CD4-positive, alpha-beta T cell treated with Interleukin-17A for 1 hour (primary cell): Measurements from ENCODE around the gene EFNA3.

ENCODE experiments used
- DNase-seq: peaks from one replicate; pipeline ENCODE4 v3.0.0-alpha.2; 2020

EFNA3 gene

DNA sequence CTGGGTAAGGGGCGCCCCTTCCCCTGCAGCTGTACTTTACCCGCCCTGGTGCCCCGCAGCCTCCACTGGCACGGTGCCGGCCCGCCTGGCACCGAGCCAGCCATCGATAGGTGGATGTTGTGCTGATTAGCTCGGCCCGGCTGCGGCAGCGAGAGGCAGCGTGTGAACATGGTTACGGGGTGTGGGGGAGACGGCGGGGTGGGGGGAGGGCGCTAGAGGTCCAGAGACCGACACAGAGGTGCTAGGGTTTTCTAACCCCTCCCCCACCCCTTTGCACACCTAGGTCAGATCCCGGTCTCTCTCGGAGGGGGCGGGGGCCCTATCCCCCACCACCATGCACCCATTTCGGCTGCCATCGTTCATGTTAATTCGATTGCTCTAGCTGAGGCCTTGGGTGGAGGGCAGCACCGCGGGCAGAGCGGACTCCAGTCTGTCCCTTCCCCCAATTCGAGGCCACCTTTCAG, 8.4 kb upstream of the EFNA3 start:
- no peak for DNase-seq

DNA sequence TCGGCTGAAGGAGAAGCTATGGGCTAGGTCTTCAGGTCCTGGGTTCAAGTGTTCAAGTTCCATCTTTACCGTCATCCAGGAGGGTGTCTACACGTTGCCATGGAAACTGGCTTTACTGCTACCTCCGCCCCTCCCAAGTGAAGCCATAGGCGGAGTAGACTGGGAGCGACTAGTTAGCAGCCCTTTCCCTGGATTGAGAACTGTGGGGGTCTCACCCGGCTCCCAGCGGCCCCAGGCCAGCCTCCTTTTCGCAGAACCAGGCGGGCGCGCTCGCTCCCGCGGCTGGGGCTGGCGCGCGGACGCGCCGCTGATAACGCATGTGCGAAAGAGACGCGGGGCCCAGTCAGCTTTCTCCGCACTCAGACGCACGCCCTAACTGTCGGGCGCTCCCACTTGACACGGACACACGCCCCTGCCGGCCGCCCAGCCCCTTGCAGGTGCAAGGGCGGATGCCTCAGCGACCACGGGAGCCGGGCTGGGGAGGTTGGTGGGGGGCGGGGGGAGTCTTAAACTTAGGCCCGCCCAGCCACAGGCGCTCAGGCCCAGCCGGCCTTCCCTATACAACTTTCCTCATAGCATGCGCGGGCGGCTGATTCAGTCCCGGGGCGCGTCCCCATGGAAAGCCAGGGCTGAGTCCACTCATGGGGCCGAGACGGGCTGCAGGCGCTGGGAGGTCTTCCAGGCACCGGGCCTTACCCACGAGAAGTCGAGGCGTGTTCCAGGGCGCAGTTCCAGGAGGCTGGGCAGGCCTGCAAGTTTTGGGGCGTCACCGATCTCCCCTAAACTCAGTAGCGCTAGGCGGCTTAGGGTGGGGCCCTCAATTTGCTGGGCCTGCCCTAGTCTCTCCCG, 7.7 kb upstream of the EFNA3 start:
- peak; percentile 83 for DNase-seq

DNA sequence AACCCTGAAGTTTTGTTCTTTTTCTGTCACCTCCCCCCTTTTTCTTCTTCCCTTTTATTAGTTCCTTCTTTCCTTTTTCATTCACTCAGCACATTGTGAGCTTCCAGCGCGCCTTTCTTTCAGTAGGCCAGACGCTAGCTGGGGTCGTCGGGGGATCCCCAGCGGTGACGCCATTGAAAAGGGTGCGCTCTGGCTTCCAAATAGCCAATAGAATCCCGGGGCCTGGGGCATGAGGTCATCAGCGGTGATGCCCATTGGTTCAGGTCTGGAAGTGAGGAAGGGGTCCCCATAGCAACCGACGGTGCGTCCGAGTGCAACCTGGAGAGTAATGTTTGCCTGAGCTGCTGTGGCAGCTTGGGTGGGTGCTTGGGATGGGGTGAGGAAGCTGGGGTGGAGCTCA, 6.9 kb upstream of the EFNA3 start:
- DNase-seq, result no peak

DNA sequence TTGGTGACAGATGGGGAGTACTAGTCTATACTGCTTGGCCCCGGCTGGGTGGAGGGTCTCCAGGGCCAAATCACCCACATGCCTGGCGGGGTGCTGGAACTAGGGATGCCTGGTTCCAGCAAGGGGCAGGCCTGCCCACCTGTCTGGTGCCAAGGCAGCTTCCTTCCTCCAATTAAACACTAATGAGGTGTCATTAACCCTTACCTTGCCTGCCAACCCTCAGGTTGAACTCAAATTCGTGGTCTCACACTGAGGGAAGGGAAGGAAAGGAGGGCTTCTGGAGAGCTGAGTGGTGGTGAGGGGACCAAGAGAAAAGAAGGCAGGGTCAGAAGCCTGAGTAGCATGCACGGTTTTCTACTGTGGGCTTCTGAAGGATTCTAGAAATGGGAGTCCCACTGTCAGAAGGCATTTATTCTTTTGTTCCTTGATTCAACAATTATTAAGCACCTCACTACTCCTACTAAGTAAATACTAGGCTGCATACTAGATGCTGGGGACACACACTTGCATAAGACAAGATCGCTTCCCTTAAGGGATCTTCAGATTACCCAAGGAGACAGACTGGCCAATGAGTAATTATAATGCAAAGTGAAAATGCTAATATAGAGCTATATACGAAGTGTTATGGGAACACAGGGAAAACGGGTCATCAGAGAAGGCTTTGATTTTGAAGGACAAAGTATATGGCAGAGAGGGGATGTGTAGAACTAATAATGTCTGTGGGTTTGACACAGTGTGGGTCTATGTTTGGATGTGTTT, 5.9 kb upstream of the EFNA3 start:
- DNase-seq, result no peak

DNA sequence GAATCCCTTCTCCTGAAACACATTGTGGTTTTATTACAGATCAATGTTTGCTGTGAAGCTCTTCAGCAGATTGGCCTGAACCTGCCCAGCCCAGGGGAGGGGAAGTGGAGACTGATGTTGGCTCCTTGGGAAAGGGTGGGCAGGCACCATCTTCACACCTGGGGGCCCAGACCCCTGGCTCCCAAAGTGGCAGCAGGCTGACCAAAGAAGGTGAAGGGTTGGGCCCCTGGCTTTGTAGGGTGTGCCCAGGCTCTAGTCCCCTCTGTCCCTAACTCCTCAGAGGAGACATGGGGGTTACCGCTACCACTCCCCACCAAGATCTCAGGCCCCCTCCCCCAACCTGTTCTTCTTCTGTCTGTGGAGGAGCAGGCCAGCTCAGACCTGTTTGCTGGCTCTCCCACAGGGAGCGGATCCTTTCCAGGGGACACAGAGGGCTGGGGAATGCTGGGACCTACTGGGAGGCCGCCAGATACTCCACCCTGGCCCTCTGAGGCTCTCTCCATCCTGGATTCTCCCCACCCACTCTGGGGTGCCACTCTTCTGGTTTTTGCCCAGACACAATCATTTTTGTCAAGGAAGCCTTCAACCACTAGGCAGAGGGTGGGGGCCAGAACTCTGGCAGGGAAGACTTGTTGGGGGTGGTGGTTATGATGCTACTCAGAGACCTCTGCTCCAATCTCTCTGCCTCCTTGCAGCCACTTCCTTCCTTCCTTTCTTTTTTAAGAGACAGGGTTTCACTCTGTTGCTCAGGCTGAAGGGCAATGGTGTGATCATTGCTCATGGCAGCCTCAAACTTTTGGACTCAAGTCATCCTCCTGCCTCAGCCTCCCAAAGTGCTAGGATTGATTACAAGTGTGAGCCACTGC, 5.0 kb upstream of the EFNA3 start:
- no peak for DNase-seq

DNA sequence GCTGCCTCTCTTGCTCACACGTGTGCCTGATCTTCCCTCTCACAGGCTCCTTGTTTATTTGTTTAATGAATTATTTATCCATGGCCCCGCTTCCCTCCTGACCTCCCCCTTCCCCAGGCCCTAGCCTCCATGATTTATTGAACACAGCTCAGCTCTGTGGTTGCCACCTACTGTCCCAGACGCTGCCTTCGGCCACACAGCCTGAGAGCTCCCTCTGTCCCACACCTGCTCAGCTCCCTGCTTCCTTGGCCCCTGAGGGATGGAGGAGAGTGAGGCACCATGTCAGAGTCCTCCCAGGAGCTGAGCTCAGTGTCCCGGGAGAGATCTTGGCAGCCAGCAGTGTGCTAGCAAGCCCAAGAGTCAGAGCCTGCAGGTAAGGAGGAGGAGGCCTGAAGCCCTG, 3.1 kb upstream of the EFNA3 start:
- DNase-seq, result no peak

DNA sequence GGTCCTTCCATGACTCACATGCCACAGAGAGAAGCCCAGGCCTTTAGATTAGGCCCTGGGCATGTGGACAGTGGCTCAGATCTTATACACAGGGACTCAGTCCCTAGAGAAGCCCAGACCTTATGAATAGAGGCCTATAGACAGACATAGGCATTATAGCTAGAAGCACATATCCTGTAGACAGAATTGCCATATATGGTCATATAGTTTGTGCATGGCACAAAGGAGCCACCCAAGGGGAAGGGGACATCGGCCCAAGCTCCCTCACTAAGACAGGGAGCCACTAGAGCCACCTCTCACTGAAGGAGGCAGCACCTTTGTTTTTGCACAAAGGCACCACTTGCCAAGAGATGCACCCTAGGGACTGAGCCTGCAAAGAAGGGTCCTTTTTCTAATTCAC, 2.3 kb upstream of the EFNA3 start:
- no peak for DNase-seq

DNA sequence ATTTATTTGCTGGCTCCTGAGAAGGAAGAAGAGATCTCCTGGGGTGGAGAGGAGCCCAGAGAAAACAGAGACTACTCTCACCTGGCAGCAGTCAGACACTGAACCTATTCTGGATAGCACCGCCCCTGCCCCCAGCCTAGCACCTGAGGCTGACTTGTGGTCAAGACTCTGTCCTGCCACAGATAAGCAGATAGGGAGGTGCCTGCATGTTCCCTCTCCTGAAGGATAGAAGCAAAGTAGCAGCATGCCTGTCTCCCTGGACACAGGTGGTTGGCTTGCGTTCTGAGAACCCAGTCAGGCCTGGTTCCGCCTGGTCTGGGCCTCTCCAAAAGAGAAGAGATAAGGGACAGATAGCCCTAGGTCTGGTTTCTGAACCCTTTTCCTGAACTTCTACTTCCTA, 1.3 kb upstream of the EFNA3 start:
- DNase-seq, result no peak

DNA sequence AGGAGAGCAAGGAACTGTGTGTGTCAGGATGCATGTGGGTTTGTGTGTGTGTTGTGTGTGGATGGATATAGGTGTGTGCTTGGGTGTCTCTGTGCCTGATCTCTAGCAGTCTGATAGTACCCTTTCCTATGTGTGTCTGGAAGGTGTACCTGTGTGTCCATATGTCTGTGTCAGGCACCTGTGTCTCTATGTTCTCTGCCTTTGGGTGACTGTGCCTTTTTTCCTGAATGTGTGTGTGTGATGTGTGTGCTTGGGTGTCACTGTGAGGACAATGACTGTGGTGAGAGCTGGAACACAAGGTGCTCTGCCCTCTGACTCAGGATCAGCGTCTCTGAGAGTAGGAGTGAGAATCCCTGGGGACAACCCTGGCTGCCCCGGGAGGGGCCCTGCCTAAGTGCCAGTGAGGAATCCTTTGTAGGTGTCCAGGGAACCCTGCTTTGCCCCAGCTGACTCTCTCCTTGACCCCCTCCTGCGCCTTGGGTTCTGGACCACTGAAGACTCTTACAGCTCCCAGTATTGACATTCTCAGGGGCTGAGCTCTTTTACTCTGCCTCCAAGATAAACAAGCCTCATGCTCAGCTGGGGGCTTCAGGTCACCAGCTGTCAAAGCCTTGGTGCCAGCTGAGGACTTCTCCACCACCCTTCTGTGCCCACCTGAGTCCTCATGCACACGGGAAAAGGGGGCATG, 735 bp upstream of the EFNA3 start:
- no peak for DNase-seq

DNA sequence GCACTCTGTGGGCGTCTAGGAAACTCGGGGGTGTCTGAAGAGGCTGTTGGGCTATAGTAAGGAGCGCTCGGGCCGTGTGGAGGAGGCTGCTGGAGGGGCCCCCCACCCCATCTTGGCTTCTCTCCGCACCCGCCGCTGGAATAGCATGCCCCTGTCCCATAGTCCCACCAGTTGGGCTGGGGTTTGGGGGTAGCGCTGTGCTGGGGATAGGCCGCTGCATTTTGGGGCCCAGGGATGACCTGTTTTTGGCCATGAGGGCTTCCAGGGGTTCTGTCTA, 511 bp downstream of the EFNA3 start:
- no peak for DNase-seq

DNA sequence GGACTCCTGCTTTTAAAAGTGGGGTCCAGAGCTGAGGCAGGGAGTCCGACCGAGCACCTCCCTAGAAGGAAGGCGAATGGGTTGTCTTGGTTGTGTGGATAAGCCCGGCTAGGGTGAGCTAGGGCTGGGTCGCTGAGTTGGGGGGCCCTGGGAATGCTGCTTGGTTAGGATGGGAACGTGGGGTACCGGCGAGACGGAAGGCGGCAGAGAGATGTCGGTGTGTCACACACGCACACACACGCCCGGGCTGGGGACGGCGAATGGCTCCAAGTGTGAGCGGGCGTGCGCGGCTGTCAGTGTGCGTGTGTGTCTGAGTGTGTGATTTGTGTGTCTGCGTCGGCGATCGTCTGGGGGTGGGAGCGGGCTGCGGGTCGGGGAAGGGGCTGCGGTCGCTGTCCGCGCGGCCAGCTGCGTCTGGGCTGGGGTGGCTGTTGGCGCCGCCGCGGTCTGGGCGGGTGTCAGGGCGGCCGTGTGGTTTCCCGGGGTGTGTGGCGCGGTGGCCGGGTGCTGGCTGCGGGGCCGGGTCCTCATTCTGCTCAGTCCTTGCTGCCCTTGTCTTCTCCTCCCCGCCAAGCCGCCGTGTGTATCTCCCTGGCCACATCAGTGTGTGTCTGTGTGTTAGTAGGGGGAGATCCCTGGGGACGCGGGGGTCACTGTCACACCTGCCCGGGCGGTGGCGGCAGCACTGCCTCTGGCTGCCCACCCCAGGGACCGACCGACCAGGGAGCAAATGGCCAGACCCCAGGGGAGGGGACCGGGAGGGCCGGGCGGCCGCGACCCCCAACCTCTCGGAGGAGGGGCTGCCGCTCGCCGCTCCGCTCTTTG, 1.1 kb downstream of the EFNA3 start:
- peak; percentile 31 for DNase-seq

DNA sequence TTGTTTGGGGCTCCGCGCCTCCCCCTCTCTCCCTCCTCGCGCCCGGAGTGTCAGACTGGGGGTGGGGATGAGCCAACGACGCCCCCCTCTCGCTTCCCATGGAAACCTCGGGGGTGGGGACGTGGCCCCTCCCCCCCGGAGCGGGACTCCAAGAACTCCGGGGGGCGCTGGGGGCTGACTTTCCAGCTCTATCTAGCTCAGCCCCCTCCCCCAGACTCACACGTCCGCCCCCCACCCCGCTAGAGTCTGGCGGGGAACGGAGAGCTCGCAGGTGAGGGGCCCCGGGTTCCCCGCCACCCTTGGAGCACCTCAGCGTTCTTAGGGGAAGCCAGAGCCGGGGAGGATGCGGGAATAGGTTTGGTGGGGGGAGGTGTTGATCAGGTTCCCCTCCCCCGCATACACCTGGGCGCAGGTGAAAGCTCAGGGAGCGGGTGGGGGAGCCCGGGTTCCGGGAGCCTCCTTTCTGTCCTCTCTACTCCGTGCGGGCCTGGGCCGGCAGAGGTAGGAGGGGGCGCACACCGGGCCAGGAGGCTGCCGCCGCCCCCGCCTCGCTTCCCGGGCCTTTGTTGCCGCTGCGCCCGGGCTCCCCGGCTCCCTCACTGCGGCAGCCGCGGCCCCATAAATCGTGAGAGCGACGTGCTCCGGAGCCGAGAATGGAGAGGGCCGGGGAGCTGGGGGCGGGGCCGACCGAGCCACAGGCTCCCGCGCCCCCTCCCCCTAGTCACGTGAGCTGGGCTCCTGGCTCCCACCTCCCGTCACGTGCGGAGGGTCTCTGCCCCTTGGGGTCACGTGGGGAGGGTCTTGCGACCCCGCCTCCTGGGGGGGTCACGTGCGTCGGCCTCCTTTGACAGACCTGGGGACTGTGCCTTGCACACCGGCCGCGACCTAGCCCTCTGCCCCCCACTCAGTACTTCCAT, 1.9 kb downstream of the EFNA3 start:
- peak; percentile 44 for DNase-seq

DNA sequence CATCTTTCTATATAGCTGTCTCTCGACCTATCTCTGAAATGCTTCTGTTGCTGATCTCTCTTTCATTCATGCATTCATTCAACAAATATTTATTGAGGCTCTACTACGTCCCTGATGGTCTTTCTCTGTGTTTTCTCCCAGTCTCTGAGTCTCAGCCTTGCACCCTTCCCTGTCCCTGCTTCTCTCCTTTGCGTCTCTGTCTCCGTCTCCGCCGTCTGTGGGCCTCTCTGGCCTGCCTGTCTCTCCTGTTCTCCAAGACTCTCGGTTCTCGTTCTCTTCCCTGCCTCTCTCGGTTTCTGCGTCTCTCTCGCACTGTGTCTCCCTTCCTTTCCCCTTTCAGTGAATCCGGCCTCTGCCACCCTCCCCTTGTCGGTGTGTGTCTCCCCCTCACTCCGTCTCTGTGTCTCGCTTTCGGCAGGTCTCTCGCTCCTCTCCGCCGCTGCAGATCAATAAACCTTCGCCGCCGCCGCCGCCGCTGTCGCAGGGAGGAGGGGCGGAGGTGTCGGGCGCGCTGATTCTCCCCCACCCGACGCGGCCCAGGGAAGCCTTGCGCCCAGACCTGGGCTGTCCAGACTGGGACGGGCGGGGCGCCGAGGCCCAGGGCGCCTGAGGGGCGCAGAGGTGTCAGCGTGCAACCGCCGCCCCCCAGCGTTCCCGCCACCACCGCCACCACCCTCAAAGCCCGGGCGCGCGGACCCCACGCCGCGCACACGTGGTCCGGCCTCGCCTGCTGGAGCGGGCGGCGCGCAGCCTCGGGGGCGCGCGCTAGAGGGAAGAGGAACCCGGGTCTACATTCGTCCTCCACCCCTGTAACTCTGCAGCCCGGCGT, 3.0 kb downstream of the EFNA3 start:
- DNase-seq, result peak; percentile 42

DNA sequence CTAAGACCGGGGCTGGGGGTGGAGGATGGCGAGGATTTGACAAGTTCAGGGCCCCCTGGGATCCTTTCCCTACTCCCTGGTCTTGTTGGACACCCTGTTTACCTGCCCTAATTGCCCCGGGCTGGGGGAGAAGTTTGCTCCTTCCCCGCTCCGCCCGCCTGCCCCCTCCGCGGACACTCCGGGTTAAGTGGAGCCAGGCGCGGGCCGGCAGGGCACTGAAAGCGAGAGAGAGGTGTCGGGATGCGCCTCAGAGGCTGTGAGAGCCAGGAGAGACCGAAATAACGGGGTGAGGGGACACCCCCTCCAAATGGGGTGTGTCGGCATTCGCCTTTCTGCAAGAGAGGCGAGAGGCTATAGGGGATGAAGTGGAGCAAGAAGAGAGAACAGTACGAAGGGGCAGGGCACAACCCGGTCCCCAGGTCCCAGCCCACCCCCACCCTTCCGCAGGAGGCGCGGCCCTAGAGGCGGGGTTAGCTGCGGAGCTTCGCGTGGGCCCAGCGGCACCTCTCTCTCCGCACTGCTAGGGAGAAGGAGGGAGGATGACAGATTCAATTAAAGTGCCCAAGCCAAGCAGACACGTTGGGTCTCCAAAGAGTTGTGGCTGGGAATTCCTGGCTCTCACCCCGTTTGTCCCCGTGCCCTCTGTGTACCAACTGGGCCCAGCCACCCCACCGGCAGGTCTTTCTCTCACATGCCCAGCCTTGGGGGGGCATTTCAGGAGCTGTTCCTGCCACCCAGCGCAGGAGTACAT, 3.8 kb downstream of the EFNA3 start:
- peak; percentile 36 for DNase-seq

DNA sequence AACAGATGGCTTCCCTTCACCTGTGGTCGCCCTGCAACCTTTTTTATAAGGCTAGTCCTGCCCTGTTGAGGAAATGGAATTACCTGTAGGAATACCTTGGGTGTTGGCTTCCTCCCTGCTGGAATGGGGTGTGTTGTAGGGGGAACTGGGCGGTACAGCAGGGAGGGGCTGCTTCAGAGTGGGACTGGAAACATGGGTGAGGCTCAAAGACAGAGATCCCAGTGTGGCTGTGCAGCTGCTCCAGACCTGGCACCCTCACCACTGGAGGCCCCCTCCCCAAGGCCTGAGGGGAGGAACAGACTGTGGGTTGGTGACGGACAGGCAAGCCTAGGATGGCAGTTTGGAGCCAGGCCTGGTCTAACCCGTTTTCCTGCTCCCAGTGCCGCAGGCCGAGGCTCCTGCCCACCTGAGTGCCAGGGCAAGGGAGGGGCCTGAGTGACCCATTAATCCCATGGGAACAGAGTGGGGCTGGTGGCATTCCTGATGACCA, 4.5 kb downstream of the EFNA3 start:
- DNase-seq, result no peak

DNA sequence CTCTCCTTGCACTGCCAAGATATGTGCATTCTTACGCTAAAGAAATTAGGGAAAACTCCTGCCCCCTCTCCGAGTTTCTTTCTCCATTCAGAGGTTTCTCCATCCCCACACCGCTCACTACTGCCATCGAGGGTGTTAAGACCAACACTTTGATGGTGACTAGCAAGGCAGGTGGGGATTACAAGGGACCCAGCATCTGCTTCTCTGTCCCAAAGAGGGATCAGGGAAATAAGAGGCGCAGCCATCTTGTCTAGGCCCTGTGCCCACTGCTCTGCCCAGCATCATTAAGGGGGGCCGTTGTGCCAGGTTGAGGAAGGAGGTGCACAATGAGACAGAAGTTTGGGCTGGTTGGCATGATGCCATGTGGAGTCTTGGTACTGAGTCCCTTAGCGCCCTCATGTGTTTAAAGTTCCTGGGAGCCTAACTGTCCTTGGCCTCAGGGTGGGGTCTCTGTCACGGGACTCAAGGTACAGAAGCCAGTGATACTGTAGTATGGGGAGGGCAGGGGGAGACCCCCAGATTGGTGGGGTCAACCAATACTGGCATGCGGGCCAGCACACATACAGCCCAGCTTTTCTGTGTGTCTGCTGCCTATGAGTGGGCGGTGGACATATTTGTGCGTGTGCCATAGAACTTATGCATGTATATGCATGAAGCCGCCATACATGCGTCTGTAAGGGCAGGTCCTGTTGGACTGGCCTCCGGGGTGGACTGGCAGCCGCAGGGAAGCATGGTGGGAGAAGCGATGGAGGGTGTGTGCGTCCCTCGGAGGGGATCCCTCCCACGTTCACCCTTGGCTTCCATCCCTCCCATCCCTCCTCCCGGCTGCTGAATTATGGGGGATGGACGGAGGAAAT, 5.5 kb downstream of the EFNA3 start:
- peak; percentile 31 for DNase-seq

DNA sequence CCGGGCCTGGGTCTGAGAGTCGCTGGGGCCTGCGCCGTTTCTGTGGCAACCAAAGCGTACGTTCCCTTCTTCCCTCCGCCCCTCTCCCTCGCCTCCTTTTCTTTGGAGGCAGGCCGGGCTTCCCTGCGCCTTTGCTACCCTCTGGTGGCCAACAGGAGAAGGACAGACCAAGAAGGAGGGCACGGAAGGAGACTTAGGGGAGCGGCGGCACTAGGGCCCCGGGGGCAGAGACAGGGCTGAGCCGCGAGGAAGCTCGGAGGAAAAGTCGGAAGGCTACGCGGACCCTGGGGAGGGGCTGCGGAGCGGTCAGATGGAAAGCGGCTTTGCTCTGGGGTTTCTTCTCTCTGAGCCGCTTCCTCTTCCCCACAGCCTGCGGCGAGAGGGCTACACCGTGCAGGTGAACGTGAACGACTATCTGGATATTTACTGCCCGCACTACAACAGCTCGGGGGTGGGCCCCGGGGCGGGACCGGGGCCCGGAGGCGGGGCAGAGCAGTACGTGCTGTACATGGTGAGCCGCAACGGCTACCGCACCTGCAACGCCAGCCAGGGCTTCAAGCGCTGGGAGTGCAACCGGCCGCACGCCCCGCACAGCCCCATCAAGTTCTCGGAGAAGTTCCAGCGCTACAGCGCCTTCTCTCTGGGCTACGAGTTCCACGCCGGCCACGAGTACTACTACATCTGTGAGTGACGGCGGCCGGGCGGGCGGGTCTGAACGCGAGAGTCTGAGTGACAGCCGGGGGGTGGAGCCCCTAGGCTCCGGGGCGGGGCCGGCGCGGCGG, 6.3 kb downstream of the EFNA3 start:
- peak; percentile 93 for DNase-seq
